ENCODE data around the gene CMIP. TPM values are rescaled to one million over a fixed set of nuclear protein-coding genes. Genes with fewer than 3 reads are reported as not detected.

Gene CMIP
- polyA plus RNA-seq, 1 of the 3 experiments (the other 2 are of a cell fraction): 5.4 TPM

- WGBS (ENCODE audit: low lambda C conversion rate): 92% methylated on average over 4 of the region's 4 CpGs
- ChIA-PET POLR2A (no interaction called here), CTCF (interaction anchor here (1.1 kb wide), 1 partner anchor 8 kb away, joined by 3 read pairs; no protein-coding TSS in a partner anchor)
- Histone ChIP-seq H3K79me2 (ENCODE audit: insufficient read depth) (peaks cover 50% of the 10 kb centered on the region), H3K36me3 (replicated peaks in 1 of 2; ENCODE audit: control insufficient read depth in 1 of 2, insufficient read depth in 2 of 2, low read length in 1 of 2) (no peaks in the 10 kb centered on the region), H3K4me3 (ENCODE audit: low read depth in 2 of 2, low read length in 1 of 2) (no peak overlapping the region), H3K27me3 (ENCODE audit: insufficient read depth) (no peaks in the 10 kb centered on the region), H3K9ac (no peak overlapping the region), H2AFZ (ENCODE audit: low read depth) (no peak overlapping the region), H3K4me1 (ENCODE audit: control insufficient read depth in 1 of 2, insufficient read depth in 2 of 2, low read depth in 1 of 2, low read length in 1 of 2) (no peaks in the 10 kb centered on the region; a peak in 1 of 4 replicates), H4K20me1 (ENCODE audit: insufficient read depth) (peaks cover 41% of the 10 kb centered on the region), H3K27ac (ENCODE audit: low read depth in 2 of 2, low read length in 1 of 2) (no peak overlapping the region), H3K9me3 (no peaks in the 10 kb centered on the region), H3F3A (replicated peaks; ENCODE audit: insufficient read depth) (no peaks in the 10 kb centered on the region), H3K9me2 (no peaks in the 10 kb centered on the region), H3K4me2 (no peak overlapping the region)
- DNase-seq: no peak
- TF ChIP-seq FOXM1 (IDR thresholded peaks at IDR 0.05; ENCODE audit: low read depth) (no peak), TEAD4 (IDR thresholded peaks at IDR 0.05; ENCODE audit: borderline replicate concordance, insufficient read depth) (no peak), RXRA (IDR thresholded peaks at IDR 0.05; ENCODE audit: borderline replicate concordance, low read depth) (no peak), MAX (IDR thresholded peaks at IDR 0.05; ENCODE audit: low read depth) (no peak), RCOR1 (IDR thresholded peaks at IDR 0.05; ENCODE audit: low read length) (no peak), CHD2 (IDR thresholded peaks at IDR 0.05; ENCODE audit: low read length, partially characterized antibody) (no peak), PBX3 (IDR thresholded peaks at IDR 0.05) (no peak), YY1 (IDR thresholded peaks at IDR 0.05; ENCODE audit: low read depth) (no peak)
Measured at GRCh38 chr16:81461766-81462165, 17.2 kb downstream of the CMIP start.

GRCh38 chr16:81462683-81463082, 18.1 kb downstream of the CMIP start:
- Histone ChIP-seq H3F3A (replicated peaks; ENCODE audit: insufficient read depth) (no peaks in the 10 kb centered on the region), H3K9ac (no peak overlapping the region), H3K4me3 (ENCODE audit: low read depth in 2 of 2, low read length in 1 of 2) (no peak overlapping the region), H3K79me2 (ENCODE audit: insufficient read depth) (peaks cover 55% of the 10 kb centered on the region), H3K36me3 (replicated peaks in 1 of 2; ENCODE audit: control insufficient read depth in 1 of 2, insufficient read depth in 2 of 2, low read length in 1 of 2) (no peaks in the 10 kb centered on the region), H3K4me1 (ENCODE audit: control insufficient read depth in 1 of 2, insufficient read depth in 2 of 2, low read depth in 1 of 2, low read length in 1 of 2) (no peaks in the 10 kb centered on the region; a peak in 1 of 4 replicates), H3K27ac (ENCODE audit: low read depth in 2 of 2, low read length in 1 of 2) (no peak overlapping the region), H3K27me3 (ENCODE audit: insufficient read depth) (no peaks in the 10 kb centered on the region), H3K4me2 (no peak overlapping the region), H4K20me1 (ENCODE audit: insufficient read depth) (peaks cover 41% of the 10 kb centered on the region), H3K9me3 (no peaks in the 10 kb centered on the region), H2AFZ (ENCODE audit: low read depth) (no peak overlapping the region), H3K9me2 (no peaks in the 10 kb centered on the region)
- no peak for TF ChIP-seq EZH2phosphoT487 (IDR thresholded peaks at IDR 0.05; ENCODE audit: borderline replicate concordance, low read depth)
- no peak for TF ChIP-seq PBX3 (IDR thresholded peaks at IDR 0.05)
- POLR2A ChIA-PET: no interaction called here
- CTCF ChIA-PET: interaction anchor here (1.1 kb wide), 1 partner anchor 9 kb away, joined by 3 read pairs; no protein-coding TSS in a partner anchor
- WGBS (ENCODE audit: low lambda C conversion rate): 81% methylated on average over 3 of the region's 4 CpGs
- DNase-seq: no peak

All from SK-N-SH (cell line).